ENCODE measurements around the gene SLC16A13. TPM values are rescaled to one million over a fixed set of nuclear protein-coding genes. Genes with fewer than 3 reads are reported as not detected.

Gene SLC16A13
- total RNA-seq, 1 experiment from 2014 or later = 0.48 TPM

DNA sequence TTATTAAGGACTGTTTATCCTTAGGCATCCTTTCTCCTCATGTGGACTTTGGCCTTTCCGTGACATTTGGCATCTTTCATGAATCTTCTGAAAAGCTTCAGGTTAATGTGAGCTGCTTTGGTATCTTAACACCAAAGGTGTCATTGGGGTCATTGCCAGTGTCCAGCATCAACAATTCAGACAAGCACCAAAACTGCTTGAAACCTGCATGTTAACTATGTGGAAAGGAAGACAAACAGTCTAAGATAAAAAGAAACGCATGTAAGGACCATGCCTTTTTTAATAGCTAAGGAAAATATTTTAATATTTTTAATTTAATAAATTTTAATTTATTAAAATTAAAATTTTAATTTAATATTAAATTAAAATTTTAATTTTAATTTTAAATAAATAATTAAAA is 32.1 kb upstream of the SLC16A13 start:
- Histone ChIP-seq H3K27me3 (ENCODE audit: control insufficient read depth, insufficient read depth, low read length) (no peaks in the 10 kb centered on the region), H3K4me3 (ENCODE audit: insufficient read depth, low read depth, low read length) (no peak overlapping the region), H3K36me3 (replicated peaks; ENCODE audit: control insufficient read depth, insufficient read depth, low read length) (no peaks in the 10 kb centered on the region)
- no peak for DNase-seq

GRCh38 chr17:7004398-7005253 is 31.2 kb upstream of the SLC16A13 start:
- no peaks in the 10 kb centered on the region for H3K36me3 ChIP-seq (replicated peaks; ENCODE audit: control insufficient read depth, insufficient read depth, low read length)
- no peaks in the 10 kb centered on the region for H3K27me3 ChIP-seq (ENCODE audit: control insufficient read depth, insufficient read depth, low read length)
- no peak overlapping the region for H3K4me3 ChIP-seq (ENCODE audit: insufficient read depth, low read depth, low read length)
- DNase-seq = peak; percentile 79

DNA sequence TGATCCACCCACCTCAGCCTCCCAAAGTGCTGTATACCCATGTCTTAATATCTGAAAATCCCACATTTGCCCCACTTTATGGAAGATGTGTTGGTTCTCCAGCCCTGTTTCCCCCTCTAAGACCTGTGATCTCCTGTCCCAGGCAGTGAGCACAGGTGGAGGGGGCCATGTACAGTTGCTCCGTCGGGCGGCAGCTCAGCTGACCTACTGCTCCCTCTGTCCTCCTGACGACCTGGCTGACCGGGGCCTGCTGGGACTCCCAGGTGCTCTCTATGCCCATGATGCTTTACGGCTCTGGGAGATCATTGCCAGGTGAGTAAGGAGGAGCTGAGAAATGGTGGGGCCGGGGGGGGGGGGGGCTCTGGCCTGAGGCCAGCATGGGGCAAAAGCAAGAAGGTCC is 30.1 kb upstream of the SLC16A13 start:
- DNase-seq = no peak
- H3K27me3 ChIP-seq (ENCODE audit: control insufficient read depth, insufficient read depth, low read length) = no peaks in the 10 kb centered on the region
- H3K36me3 ChIP-seq (replicated peaks; ENCODE audit: control insufficient read depth, insufficient read depth, low read length) = no peaks in the 10 kb centered on the region
- H3K4me3 ChIP-seq (ENCODE audit: insufficient read depth, low read depth, low read length) = no peak overlapping the region

GRCh38 chr17:7007143-7007542 is 28.7 kb upstream of the SLC16A13 start:
- no peaks in the 10 kb centered on the region for H3K27me3 ChIP-seq (ENCODE audit: control insufficient read depth, insufficient read depth, low read length)
- no peak overlapping the region for H3K4me3 ChIP-seq (ENCODE audit: insufficient read depth, low read depth, low read length)
- no peak for DNase-seq
- no peaks in the 10 kb centered on the region for H3K36me3 ChIP-seq (replicated peaks; ENCODE audit: control insufficient read depth, insufficient read depth, low read length)

GRCh38 chr17:7010523-7010922 is 25.3 kb upstream of the SLC16A13 start:
- Histone ChIP-seq H3K4me3 (ENCODE audit: insufficient read depth, low read depth, low read length) (no peak overlapping the region), H3K36me3 (replicated peaks; ENCODE audit: control insufficient read depth, insufficient read depth, low read length) (no peaks in the 10 kb centered on the region), H3K27me3 (ENCODE audit: control insufficient read depth, insufficient read depth, low read length) (no peaks in the 10 kb centered on the region)
- DNase-seq = no peak

GRCh38 chr17:7011415-7011814 is 24.4 kb upstream of the SLC16A13 start:
- no peaks in the 10 kb centered on the region for H3K27me3 ChIP-seq (ENCODE audit: control insufficient read depth, insufficient read depth, low read length)
- H3K36me3 ChIP-seq (replicated peaks; ENCODE audit: control insufficient read depth, insufficient read depth, low read length) = no peaks in the 10 kb centered on the region; the same call in 1 of the 2 replicates
- H3K4me3 ChIP-seq (ENCODE audit: insufficient read depth, low read depth, low read length) = peak overlapping the region; percentile 84
- no peak for DNase-seq

DNA sequence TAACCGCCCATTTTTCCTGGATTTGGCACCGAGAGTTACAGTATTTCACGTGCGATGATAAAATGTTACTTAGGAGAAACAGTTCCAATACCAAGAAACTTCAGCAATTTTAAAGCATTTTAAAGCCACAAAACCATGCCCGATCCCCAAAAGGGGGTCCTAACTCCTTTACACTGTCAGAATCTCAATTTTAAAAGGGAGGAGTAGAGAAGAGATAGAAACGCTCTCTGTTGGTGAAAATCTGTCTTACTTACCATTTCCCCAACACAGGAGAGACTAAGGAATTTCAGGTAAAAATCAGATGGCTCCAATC is 23.9 kb upstream of the SLC16A13 start:
- H3K36me3 ChIP-seq (replicated peaks; ENCODE audit: control insufficient read depth, insufficient read depth, low read length) = peaks cover 3% of the 10 kb centered on the region
- H3K4me3 ChIP-seq (ENCODE audit: insufficient read depth, low read depth, low read length) = peak overlapping the region; percentile 84
- DNase-seq = no peak
- H3K27me3 ChIP-seq (ENCODE audit: control insufficient read depth, insufficient read depth, low read length) = no peaks in the 10 kb centered on the region

DNA sequence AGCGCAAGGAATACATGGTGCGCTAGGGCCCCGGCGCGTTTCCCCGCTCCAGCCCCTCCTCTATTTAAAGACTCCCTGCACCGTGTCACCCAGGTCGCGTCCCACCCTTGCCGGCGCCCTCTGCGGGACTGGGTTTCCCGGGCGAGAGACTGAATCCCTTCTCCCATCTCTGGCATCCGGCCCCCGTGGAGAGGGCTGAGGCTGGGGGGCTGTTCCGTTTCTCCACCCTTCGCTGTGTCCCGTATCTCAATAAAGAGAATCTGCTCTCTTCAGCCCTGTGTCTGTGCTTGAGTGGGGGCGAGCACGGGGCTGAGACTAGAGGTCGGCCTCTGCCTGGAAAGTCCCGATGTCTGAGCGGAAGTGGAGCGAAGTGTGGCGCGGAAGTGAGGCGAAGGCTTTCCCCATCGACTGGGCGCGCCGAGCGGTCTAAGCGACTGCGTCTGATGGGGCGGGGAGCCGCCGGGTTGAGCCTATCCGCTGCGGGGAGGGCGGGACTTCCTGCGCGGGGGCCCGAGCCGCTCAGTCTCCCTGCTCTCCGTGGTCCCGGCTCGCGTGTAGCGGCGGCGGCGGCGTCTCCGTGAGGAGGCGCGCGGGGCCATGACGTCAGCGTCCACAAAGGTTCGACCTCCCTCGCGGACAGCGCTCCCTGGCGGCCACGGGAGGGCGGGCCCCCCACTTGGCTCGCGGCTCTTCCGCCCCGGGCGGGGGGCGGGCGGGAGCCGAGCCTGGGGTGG is 21.4 kb upstream of the SLC16A13 start:
- H3K36me3 ChIP-seq (replicated peaks; ENCODE audit: control insufficient read depth, insufficient read depth, low read length) = peaks cover 3% of the 10 kb centered on the region
- H3K4me3 ChIP-seq (ENCODE audit: insufficient read depth, low read depth, low read length) = peak overlapping the region; percentile 84
- peak; percentile 97 for DNase-seq
- H3K27me3 ChIP-seq (ENCODE audit: control insufficient read depth, insufficient read depth, low read length) = no peaks in the 10 kb centered on the region

DNA sequence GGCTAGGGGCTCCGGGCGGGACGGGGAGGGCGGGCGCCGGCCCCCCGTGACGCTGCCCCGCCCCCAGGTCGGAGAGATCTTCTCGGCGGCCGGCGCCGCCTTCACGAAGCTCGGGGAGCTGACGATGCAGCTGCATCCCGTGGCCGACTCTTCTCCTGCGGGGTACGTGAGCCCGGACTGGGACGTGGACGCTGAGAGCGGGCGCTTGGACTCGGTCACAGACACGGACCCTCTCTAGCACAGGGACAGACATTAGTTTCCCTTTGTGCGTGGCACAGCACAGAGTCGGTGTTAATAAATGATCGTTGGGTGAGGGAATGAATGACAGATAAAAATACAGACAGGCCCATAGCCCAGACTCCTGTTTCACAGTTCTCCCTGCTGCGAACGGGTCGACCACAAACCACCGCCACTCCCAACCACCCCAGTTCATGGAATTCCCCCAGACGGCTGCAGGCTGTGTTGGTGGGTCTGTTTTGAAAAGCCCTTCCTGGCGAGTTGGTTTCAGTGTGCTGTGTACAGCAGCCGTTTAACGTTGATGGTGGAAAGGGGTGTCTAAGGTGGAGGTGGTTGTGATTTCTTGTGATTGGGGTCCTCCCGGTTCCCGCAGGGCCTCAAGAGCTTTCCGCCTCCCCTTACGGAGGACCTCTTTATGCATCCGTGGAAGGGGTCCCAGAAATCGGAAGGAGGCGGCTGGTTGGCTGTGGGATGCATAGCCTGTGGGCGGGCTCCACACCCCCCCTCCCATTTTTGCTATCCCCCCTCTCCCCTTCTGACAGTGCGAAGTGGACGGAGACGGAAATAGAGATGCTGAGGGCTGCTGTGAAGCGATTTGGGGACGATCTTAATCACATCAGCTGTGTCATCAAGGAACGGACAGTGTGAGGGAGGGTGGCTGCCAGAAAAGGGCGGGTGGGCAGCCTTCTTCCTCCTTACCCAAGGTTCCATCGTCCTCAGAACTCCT is 20.5 kb upstream of the SLC16A13 start:
- H3K4me3 ChIP-seq (ENCODE audit: insufficient read depth, low read depth, low read length) = peak overlapping the region; percentile 84
- H3K36me3 ChIP-seq (replicated peaks; ENCODE audit: control insufficient read depth, insufficient read depth, low read length) = peaks cover 3% of the 10 kb centered on the region
- DNase-seq = no peak
- peaks cover under 1% of the 10 kb centered on the region for H3K27me3 ChIP-seq (ENCODE audit: control insufficient read depth, insufficient read depth, low read length)

DNA sequence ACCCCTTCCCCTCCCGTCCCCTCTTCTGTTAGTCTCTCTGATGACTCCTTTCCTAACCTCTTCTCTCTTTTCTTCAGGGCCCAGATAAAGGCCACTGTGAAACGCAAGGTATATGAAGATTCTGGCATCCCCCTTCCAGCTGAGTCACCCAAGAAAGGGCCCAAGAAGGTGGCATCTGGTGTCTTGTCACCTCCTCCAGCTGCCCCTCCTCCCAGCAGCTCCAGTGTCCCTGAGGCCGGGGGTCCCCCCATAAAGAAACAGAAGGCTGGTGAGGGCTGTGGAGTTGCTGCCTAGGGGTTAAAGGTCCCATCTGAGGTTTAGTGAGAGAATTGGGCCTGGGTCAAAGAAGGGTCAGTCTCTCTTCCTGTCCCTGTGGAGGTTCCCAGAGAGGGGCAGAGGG is 19.4 kb upstream of the SLC16A13 start:
- H3K4me3 ChIP-seq (ENCODE audit: insufficient read depth, low read depth, low read length) = no peak overlapping the region
- peaks cover 10% of the 10 kb centered on the region for H3K27me3 ChIP-seq (ENCODE audit: control insufficient read depth, insufficient read depth, low read length)
- no peak for DNase-seq
- peaks cover 3% of the 10 kb centered on the region for H3K36me3 ChIP-seq (replicated peaks; ENCODE audit: control insufficient read depth, insufficient read depth, low read length)

DNA sequence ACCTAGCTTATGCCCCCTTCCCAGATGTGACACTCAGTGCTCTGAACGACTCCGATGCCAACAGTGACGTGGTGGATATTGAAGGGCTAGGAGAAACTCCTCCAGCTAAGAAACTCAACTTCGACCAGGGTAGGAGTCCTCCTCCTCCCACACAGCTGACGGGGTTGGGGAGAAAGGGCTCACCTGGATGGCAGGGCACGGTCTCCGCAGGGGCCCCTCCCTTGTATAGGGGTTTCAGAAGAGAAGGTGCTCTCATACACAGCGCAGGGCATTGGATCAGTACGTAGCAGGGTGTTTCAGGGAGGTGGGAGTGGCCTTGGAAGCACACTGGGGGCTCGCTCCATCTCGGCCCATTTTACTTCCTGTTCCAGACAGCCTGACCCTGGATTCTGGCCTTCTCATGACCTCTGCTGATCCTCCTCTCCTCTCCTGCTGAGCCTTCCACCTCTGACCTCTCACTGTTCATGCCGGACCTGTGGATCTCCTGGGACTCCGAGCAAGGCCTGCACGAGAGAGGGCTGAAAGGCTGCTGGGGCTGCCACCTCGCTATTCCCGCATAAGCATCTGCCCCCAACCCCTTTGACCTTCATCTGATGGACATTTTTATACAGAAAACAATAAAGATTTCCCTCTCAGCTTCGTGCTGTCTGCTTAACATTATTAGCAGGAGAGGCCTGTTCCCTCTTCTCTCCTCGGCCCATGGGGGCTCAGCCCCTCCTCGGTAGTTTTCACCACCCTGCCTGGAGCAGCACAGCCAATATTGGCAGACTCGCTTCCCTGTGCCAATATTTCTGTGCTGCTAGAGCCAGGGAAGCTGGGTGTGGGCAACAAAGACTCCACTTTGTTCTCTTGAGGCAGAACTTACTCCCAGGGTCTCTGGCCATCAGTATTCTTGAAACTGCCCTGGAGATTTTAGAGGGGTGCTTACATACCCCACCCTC is 18.7 kb upstream of the SLC16A13 start:
- Histone ChIP-seq H3K27me3 (ENCODE audit: control insufficient read depth, insufficient read depth, low read length) (peaks cover 16% of the 10 kb centered on the region), H3K36me3 (replicated peaks; ENCODE audit: control insufficient read depth, insufficient read depth, low read length) (peaks cover 3% of the 10 kb centered on the region), H3K4me3 (ENCODE audit: insufficient read depth, low read depth, low read length) (no peak overlapping the region)
- DNase-seq = no peak

- Histone ChIP-seq H3K36me3 (replicated peaks; ENCODE audit: control insufficient read depth, insufficient read depth, low read length) (peaks cover 3% of the 10 kb centered on the region), H3K4me3 (ENCODE audit: insufficient read depth, low read depth, low read length) (no peak overlapping the region), H3K27me3 (ENCODE audit: control insufficient read depth, insufficient read depth, low read length) (peaks cover 22% of the 10 kb centered on the region)
- DNase-seq = no peak
Measured at GRCh38 chr17:7017827-7018200, 18.0 kb upstream of the SLC16A13 start.

GRCh38 chr17:7018331-7018964 is 17.4 kb upstream of the SLC16A13 start:
- Histone ChIP-seq H3K27me3 (ENCODE audit: control insufficient read depth, insufficient read depth, low read length) (peaks cover 29% of the 10 kb centered on the region), H3K36me3 (replicated peaks; ENCODE audit: control insufficient read depth, insufficient read depth, low read length) (peaks cover 3% of the 10 kb centered on the region), H3K4me3 (ENCODE audit: insufficient read depth, low read depth, low read length) (no peak overlapping the region)
- no peak for DNase-seq

All from H7 (cell line).